HepG2 (cell line): Measurements from ENCODE around the gene LITAFD. TPM values are rescaled to one million over a fixed set of nuclear protein-coding genes. Genes with fewer than 3 reads are reported as not detected.

Experiments used
- ATM ChIP-seq: fragments of 450-650 bp; IDR thresholded peaks from 2 replicates; pipeline ENCODE4 v1.7.1; 2017; ENCODE audit warnings: mild to moderate bottlenecking, borderline replicate concordance
- HCFC1 ChIP-seq: fragments of 150-350 bp; IDR thresholded peaks from 2 replicates; pipeline ENCODE4 v1.6.1; 2014; ENCODE audit warnings: low read depth, low read length
- LBX2 ChIP-seq: sonication (generic); formaldehyde crosslinking; IDR thresholded peaks from 2 replicates; pipeline ENCODE4 v1.5.0; 2020; ENCODE audit warnings: missing genetic modification reagents, mild to moderate bottlenecking, borderline replicate concordance
- NCOR1 ChIP-seq: fragments of 200-600 bp; sonication (generic); IDR thresholded peaks from 2 replicates; pipeline ENCODE4 v1.7.0; 2017; ENCODE audit warnings: antibody characterized with exemption, low read length, borderline replicate concordance
- NFE2L2 ChIP-seq: fragments of 150-350 bp; IDR thresholded peaks from 2 replicates; pipeline ENCODE4 v1.6.1; 2014; ENCODE audit warnings: low read length
- NFYC ChIP-seq: IDR thresholded peaks from 2 replicates; pipeline ENCODE4 v1.6.1; 2016; ENCODE audit warnings: missing genetic modification reagents, missing compliant biosample characterization
- NR0B2 ChIP-seq: sonication (generic); formaldehyde crosslinking; IDR thresholded peaks from 2 replicates; pipeline ENCODE4 v1.4.0; 2020; ENCODE audit warnings: mild to moderate bottlenecking, missing genetic modification reagents
- RORA ChIP-seq: sonication (generic); formaldehyde crosslinking; IDR thresholded peaks from 2 replicates; pipeline ENCODE4 v1.5.0; 2020; ENCODE audit warnings: mild to moderate bottlenecking, missing genetic modification reagents, moderate library complexity
- SIN3A ChIP-seq: IDR thresholded peaks from 2 replicates; pipeline ENCODE4 v1.6.1; 2011; ENCODE audit warnings: low read depth, mild to moderate bottlenecking, control low read depth, low read length, borderline replicate concordance
- SOX13 ChIP-seq, 3 experiments: fragments of 450-650 bp in 1 of 3; sonication (generic) in 1 of 3; formaldehyde crosslinking in 1 of 3; IDR thresholded peaks in 2 of 3; conservative IDR thresholded peaks in 1 of 3; 2 replicates each; pipeline versions ENCODE4 v1.5.0 to v1.6.1; 2016 to 2020; ENCODE audit warnings: antibody characterized with exemption in 1 of 3, mild to moderate bottlenecking in 1 of 3, missing compliant biosample characterization in 1 of 3, missing genetic modification reagents in 1 of 3, moderate library complexity in 1 of 3
- SSRP1 ChIP-seq: IDR thresholded peaks from 2 replicates; pipeline ENCODE4 v1.6.1; 2016; ENCODE audit warnings: control low read depth
- ZNF280B ChIP-seq: sonication (generic); formaldehyde crosslinking; IDR thresholded peaks from 2 replicates; pipeline ENCODE4 v1.5.0; 2020; ENCODE audit warnings: missing genetic modification reagents, mild to moderate bottlenecking, borderline replicate concordance
- ZNF337 ChIP-seq: sonication (generic); formaldehyde crosslinking; IDR thresholded peaks from 2 replicates; pipeline ENCODE4 v1.5.1; 2020; ENCODE audit warnings: missing genetic modification reagents, low read depth, mild to moderate bottlenecking, borderline replicate concordance
- ZNF512 ChIP-seq: sonication (generic); formaldehyde crosslinking; IDR thresholded peaks from 2 replicates; pipeline ENCODE4 v1.4.0; 2020; ENCODE audit warnings: mild to moderate bottlenecking, missing genetic modification reagents
- ZNF761 ChIP-seq: sonication (generic); formaldehyde crosslinking; conservative IDR thresholded peaks from 2 replicates; pipeline ENCODE4 v1.4.0; 2020; ENCODE audit warnings: mild to moderate bottlenecking, missing genetic modification reagents
- ZNF883 ChIP-seq: sonication (generic); formaldehyde crosslinking; IDR thresholded peaks from 2 replicates; pipeline ENCODE4 v1.5.1; 2020; ENCODE audit warnings: mild to moderate bottlenecking, missing genetic modification reagents; ENCODE audit errors: not compliant biosample characterization
- polyA plus RNA-seq, 8 experiments: library from polyadenylated mRNA; depleted of rRNA in 3 of 8; stranded (reverse) in 7 of 8; unstranded in 1 of 8; fragments of >200 nt; fragmentation: Illumina TruSeq in 4 of 8; extraction: Trizol in 4 of 8; gene quantifications; 2 replicates each; pipeline versions ENCODE4 v1.2.1 to v1.2.3, GENCODE V29; 2011 to 2016; ENCODE audit warnings: low read depth in 4 of 8, missing spikeins in 1 of 8, mixed read lengths in 1 of 8; ENCODE audit not compliant: insufficient read depth in 1 of 8
- total RNA-seq, 5 experiments: library from RNA; depleted of rRNA; stranded (reverse); fragments of >200 nt; fragmentation: Illumina TruSeq; extraction: Trizol; gene quantifications; 2 replicates each; pipeline ENCODE4 v1.2.3, GENCODE V29; 2016; ENCODE audit warnings: low read depth in 1 of 5
- TF ChIP-seq, protein P1 (sequence below): sonication (generic); formaldehyde crosslinking; IDR thresholded peaks from 2 replicates; pipeline ENCODE4 v1.5.1; 2020; ENCODE audit warnings: missing genetic modification reagents, mild to moderate bottlenecking, borderline replicate concordance
- TF ChIP-seq, protein P2 (sequence below): sonication (generic); formaldehyde crosslinking; IDR thresholded peaks from 2 replicates; pipeline ENCODE4 v1.4.0; 2020; ENCODE audit warnings: missing genetic modification reagents
- TF ChIP-seq, protein P3 (sequence below): sonication (generic); formaldehyde crosslinking; conservative IDR thresholded peaks from 2 replicates; pipeline ENCODE4 v1.8.0; 2022; ENCODE audit warnings: low read depth, missing genetic modification reagents
- TF ChIP-seq, protein P4 (sequence below): sonication (generic); formaldehyde crosslinking; IDR thresholded peaks from 2 replicates; pipeline ENCODE4 v1.9.0; 2021; ENCODE audit warnings: missing genetic modification reagents, mild to moderate bottlenecking, borderline replicate concordance

LITAFD gene
- total and polyA plus RNA-seq, 2 of the 13 experiments (the other 11 are each of a cell fraction or from before 2014, with no cell fraction given) = not detected

DNA sequence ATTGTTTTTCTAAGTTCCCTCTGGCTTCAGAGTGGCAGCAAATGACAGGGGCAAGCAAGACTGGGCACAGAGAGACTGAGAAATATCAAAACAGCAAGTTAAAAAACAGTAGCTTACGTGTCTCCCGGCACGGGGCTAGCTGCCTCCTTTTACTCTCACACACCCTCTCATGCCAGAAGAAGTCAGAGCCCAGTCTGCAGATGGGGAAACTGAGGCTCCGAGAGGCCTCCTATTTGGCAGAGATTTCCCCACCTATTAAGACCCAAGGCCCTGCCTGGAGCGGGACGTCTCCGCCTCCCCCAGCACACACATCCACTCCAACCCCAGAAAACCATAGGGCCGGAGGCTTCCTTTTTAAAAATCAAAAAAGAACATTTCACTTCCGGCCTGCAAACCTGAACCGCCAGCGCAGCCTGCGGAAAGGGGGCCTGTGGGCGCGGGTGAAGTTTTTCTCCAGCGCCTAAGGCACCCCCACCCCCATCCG, 14.2 kb upstream of the LITAFD start (continued):
- TF ChIP-seq, protein P1, sequence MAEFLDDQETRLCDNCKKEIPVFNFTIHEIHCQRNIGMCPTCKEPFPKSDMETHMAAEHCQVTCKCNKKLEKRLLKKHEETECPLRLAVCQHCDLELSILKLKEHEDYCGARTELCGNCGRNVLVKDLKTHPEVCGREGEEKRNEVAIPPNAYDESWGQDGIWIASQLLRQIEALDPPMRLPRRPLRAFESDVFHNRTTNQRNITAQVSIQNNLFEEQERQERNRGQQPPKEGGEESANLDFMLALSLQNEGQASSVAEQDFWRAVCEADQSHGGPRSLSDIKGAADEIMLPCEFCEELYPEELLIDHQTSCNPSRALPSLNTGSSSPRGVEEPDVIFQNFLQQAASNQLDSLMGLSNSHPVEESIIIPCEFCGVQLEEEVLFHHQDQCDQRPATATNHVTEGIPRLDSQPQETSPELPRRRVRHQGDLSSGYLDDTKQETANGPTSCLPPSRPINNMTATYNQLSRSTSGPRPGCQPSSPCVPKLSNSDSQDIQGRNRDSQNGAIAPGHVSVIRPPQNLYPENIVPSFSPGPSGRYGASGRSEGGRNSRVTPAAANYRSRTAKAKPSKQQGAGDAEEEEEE (CRISPR knock-in tag) = no peak
- TF ChIP-seq SSRP1 (CRISPR knock-in tag) (no peak), RORA (CRISPR knock-in tag) (peak; percentile 96; the same call in 1 of the 2 replicates), ATM (no peak), ZNF280B (CRISPR knock-in tag) (no peak), HCFC1 (no peak), ZNF761 (CRISPR knock-in tag) (no peak), SOX13 (IDR thresholded peaks at IDR 0.05) (no peak), SOX13 (CRISPR knock-in tag; conservative IDR thresholded peaks at IDR 0.05 in 1 of 2, IDR thresholded peaks at IDR 0.05 in 1 of 2) (no peak), NFE2L2 (no peak), NCOR1 (no peak), NR0B2 (CRISPR knock-in tag) (no peak), LBX2 (no peak), ZNF512 (CRISPR knock-in tag) (no peak), ZNF337 (CRISPR knock-in tag) (no peak), ZNF883 (no peak), NFYC (no peak), SIN3A (no peak)
- TF ChIP-seq, protein P2, sequence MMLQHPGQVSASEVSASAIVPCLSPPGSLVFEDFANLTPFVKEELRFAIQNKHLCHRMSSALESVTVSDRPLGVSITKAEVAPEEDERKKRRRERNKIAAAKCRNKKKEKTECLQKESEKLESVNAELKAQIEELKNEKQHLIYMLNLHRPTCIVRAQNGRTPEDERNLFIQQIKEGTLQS (CRISPR knock-in tag) = no peak
- TF ChIP-seq, protein P3, sequence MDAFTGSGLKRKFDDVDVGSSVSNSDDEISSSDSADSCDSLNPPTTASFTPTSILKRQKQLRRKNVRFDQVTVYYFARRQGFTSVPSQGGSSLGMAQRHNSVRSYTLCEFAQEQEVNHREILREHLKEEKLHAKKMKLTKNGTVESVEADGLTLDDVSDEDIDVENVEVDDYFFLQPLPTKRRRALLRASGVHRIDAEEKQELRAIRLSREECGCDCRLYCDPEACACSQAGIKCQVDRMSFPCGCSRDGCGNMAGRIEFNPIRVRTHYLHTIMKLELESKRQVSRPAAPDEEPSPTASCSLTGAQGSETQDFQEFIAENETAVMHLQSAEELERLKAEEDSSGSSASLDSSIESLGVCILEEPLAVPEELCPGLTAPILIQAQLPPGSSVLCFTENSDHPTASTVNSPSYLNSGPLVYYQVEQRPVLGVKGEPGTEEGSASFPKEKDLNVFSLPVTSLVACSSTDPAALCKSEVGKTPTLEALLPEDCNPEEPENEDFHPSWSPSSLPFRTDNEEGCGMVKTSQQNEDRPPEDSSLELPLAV = no peak
- TF ChIP-seq, protein P4, sequence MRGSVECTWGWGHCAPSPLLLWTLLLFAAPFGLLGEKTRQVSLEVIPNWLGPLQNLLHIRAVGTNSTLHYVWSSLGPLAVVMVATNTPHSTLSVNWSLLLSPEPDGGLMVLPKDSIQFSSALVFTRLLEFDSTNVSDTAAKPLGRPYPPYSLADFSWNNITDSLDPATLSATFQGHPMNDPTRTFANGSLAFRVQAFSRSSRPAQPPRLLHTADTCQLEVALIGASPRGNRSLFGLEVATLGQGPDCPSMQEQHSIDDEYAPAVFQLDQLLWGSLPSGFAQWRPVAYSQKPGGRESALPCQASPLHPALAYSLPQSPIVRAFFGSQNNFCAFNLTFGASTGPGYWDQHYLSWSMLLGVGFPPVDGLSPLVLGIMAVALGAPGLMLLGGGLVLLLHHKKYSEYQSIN (CRISPR knock-in tag) = no peak
